ENCODE data around the gene VWA3B.

GRCh38 chr2:98170076-98170475 is 83.1 kb downstream of the VWA3B start:
- no peak for TF ChIP-seq POLR2AphosphoS5 (IDR thresholded peaks at IDR 0.05)
- no peak for TF ChIP-seq CTCF (IDR thresholded peaks at IDR 0.05)

Measured in prostate gland (tissue), 2 donors.